LNCAP (cell line): Measurements from ENCODE around the gene BCL2L15.

Experiments
- TF ChIP-seq, protein P1 (sequence below): fragments of 450-650 bp; IDR thresholded peaks from 2 replicates; pipeline ENCODE4 v1.5.1; 2017; ENCODE audit warnings: mild to moderate bottlenecking

The BCL2L15 gene

DNA sequence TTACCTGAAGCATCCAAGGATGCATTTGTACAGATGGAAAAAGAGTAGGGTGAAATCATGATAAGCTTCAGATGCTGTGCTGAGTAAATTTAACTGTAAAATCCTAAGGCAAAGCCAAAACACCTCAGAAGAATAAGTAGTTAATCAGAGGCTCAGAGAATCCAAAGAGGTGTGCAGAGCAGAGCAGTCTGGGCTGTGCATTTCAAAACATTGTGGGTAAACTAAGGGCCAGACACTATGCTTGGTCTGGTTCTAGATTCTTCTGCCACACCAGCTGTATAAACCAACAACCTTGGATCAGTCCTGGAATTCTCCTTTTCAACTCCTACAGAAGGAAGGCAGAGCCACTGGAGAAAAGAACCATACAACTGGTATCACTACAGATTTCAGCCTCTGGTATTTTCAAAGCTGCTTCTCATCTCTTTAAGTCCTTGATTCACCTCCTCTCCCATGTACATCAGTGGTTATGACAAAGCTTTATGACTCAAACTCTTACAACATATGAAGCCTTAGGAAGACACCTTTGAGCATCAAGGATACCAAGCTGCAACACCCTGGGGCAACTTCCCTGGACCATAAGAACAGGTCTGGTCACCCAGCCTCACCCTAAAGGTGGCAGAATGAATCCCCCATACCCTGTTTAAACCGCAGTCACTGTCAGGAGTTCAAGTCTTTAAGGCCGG is 30.2 kb upstream of the BCL2L15 start:
- TF ChIP-seq, protein P1, sequence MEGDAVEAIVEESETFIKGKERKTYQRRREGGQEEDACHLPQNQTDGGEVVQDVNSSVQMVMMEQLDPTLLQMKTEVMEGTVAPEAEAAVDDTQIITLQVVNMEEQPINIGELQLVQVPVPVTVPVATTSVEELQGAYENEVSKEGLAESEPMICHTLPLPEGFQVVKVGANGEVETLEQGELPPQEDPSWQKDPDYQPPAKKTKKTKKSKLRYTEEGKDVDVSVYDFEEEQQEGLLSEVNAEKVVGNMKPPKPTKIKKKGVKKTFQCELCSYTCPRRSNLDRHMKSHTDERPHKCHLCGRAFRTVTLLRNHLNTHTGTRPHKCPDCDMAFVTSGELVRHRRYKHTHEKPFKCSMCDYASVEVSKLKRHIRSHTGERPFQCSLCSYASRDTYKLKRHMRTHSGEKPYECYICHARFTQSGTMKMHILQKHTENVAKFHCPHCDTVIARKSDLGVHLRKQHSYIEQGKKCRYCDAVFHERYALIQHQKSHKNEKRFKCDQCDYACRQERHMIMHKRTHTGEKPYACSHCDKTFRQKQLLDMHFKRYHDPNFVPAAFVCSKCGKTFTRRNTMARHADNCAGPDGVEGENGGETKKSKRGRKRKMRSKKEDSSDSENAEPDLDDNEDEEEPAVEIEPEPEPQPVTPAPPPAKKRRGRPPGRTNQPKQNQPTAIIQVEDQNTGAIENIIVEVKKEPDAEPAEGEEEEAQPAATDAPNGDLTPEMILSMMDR: no peak

DNA sequence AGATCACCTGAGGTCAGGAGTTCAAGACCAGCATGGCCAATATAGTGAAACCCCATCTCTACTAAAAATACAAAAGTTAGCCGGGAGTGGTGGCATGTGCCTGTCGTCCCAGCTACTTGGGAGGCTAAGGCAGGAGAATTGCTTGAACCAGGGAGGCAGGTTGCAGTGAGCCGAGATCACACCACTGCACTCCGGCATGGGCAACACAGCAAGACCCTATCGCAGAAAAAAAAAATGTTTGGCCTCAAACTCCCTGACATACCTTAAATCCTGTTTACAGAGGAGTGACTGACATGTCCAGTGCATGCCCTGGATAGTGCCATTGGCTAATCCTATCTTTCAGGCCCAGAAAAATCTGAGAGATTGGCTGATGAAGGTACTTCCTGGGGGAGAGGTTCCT is 29.6 kb upstream of the BCL2L15 start:
- TF ChIP-seq, protein P1: no peak

DNA sequence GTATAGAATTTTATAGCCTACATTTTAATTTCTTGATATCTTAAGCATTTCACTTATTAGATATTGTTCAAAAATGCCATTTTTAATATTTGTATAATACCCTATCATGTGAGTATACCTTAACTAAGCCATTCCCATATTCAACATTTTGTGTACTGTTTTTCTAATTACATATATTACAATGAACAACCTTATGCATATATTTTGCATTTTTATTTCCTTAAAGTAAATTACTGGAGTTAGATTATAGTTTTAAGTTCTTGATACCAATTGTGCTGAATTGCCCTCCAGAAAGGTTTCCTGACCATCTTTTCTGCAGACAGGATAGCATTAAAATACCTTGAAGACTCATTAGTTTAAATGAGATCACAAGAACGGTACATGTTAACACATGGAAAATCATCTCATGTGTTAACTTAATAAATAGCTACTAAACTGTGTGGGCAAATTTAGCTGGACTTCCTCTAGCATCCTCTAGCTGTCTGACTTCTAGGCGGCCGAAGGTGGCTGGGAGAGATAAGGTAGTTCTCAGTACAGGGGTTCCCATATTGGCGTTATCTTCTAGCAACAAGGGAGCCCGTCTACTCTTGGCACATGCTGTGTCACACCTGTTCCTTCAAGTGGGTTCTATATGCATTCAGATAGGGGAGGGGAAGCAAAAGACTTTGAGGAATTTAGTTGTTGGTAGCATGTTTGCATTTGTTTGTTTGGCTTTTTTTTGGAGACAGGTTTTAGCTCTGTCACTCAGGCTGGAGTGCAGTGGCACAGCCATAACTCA is 26.7 kb upstream of the BCL2L15 start:
- TF ChIP-seq, protein P1: no peak

DNA sequence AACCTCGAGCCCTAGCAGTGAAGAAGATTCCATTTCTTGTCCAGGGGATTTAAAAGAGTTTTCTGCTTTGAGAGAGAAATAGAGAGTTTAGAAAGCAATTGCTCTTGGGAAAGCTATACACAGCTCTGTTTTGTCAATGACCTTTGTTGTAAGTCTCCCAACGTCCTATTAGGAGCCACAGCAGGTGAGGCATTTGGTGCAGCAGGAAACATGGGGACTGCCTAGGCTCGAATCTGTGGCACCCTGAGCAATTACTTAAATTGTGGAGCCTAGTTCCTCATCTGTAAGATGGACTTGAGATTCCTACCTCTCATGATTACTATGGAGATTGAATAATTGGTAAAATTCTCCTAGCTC is 25.9 kb upstream of the BCL2L15 start:
- TF ChIP-seq, protein P1: no peak

DNA sequence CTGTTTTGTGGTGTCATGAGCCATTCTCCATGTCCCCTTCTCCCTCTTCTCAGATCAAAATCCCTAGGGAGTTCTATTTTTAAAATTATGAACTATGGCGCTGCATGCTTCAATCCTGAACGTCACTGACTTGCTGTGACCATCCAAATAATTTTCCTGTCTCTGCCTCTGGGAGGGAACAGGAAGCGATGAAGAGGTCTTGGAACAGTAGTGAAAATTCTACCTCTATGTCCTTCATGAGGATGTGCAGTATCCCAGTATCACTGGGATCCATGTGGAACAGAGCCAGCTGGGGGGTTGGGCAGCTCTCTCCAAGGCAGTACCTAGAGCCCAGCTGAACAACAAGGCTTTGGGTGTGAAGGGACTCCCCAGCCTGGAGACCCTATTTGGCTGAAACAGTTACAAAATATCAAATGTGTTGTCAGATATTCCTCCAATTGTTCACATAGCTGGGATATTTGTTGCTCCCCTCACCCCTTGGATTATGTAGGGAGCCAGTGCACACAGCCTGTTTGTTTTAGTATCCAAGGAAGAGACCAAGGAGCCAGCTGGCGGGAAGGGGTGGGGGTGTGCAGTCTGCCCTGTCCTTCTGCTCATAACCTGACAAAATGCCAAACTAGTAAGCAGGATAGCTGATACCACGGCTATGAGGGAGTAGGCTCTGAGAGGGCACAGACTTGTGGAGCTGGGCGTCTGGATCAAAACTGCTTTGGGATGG is 25.4 kb upstream of the BCL2L15 start:
- TF ChIP-seq, protein P1: no peak

DNA sequence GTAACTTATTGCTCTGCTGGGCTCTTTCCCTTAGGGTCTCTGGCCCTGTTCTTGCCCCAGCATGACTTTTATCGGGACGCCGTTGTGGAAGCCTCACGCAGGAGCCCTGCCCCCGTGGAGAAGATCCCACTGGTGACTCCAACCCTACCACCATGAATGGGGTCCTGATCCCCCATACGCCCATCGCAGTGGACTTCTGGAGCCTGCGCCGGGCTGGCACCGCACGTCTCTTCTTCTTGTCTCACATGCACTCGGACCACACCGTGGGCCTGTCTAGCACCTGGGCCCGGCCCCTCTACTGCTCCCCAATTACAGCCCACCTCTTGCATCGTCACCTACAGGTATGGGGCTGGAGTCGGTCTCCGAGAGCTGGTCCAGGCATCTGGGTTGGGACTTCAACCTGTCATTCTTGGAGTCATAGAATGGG is 18.1 kb upstream of the BCL2L15 start:
- TF ChIP-seq, protein P1: no peak

DNA sequence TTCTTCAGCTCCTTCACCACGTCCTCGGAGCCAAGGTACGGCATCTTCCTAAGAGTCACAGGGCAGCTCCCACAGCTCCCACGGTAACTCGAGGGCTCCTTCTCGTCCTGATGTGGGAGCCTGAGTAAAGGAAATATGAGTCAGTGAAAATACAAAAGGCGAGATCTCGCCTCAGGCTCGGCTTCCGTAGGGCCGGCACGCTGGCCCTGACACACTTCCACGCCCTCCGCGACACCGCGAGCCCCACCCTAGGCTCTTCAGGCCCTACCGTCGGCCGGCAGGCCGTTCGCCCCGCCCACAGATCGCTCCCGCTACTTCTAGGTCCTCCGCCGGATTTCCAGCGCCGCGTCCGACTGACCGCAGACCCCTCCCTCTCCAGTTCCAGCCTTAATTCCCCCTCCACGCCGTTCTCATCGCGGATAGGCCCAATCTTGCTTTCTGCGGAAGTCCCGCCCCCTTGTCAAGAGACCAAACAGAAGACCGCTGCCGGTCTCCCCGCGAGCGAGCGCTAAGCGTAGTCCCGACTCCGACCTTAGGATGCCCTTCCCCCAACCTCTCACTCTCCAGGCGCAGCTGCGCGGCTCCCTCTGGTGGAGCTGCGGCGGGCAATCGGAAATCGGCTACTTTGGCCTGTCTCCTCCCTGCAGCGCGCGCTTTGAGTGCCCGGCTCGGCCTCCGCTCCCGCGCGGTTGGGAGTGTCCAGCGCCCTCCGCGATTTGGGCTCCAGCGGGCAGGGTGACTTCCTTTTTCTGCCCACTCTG is 17.5 kb upstream of the BCL2L15 start, which contains the start of the genes AP4B1 and DCLRE1B:
Gene AP4B1, minus strand, starts transcription at position 126 of the 761 bp plus-strand sequence. Its CDS starts 82 bp downstream, at position 44.
Gene DCLRE1B, plus strand, starts transcription at position 653 of the 761 bp plus-strand sequence. CDS start 261 bp downstream, outside the sequence.
- TF ChIP-seq, protein P1: peak; percentile 59
